H1 (cell line): ENCODE measurements around the gene DHRS13. TPM values are rescaled to one million over a fixed set of nuclear protein-coding genes. Genes with fewer than 3 reads are reported as not detected.

Experiments
- CTCF ChIA-PET: fragments of 300-600 bp; sonication (Branson Sonifier 250); formaldehyde crosslinking; loops from one replicate; lab custom pipeline; 2021; ENCODE audit not compliant: partially characterized antibody; lab: Charles Lee
- POLR2A ChIA-PET: fragments of 300-600 bp; sonication (Branson Sonifier 250); formaldehyde crosslinking; loops from one replicate; lab custom pipeline; 2021; ENCODE audit warnings: inconsistent platforms; ENCODE audit not compliant: partially characterized antibody; lab: Charles Lee
- DNase-seq, 2 experiments: peaks; one replicate each; pipeline versions ENCODE4 v3.0.0 to v3.0.0-alpha.2; 2010 to 2022; ENCODE audit warnings: low spot score in 2 of 2, low read depth in 1 of 2, mixed read lengths in 1 of 2
- FAIRE-seq: peaks from 2 replicates; lab custom pipeline; 2011; peaks lifted over from hg19 to GRCh38; lab: Jason Lieb, UNC
- H2AFZ ChIP-seq: 2 replicates; pipeline ENCODE4 v1.8.1; 2012; ENCODE audit warnings: low read length, inconsistent platforms
- H2AK5ac ChIP-seq: 2 replicates; pipeline ENCODE4 v1.6.1; 2013; ENCODE audit warnings: low read depth, low read length
- H2BK120ac ChIP-seq: replicated peaks from 2 replicates; pipeline ENCODE3; 2013; ENCODE audit warnings: low read depth, low read length, inconsistent platforms
- H2BK12ac ChIP-seq: 2 replicates; pipeline ENCODE4 v1.6.1; 2013; ENCODE audit warnings: low read depth, low read length
- H2BK15ac ChIP-seq: 2 replicates; pipeline ENCODE4 v1.6.1; 2013; ENCODE audit warnings: low read length
- H2BK20ac ChIP-seq: 2 replicates; pipeline ENCODE4 v1.6.1; 2013; ENCODE audit warnings: low read length
- H2BK5ac ChIP-seq: 2 replicates; pipeline ENCODE4 v1.6.1; 2013; ENCODE audit warnings: low read depth, low read length
- H3K14ac ChIP-seq: 2 replicates; pipeline ENCODE4 v1.6.1; 2013; ENCODE audit warnings: inconsistent platforms; ENCODE audit not compliant: insufficient read length
- H3K18ac ChIP-seq: 2 replicates; pipeline ENCODE4 v1.6.1; 2013; ENCODE audit warnings: low read length; ENCODE audit errors: extremely low read depth
- H3K23ac ChIP-seq: 2 replicates; pipeline ENCODE4 v1.6.1; 2013; ENCODE audit warnings: inconsistent platforms; ENCODE audit not compliant: insufficient read length
- H3K23me2 ChIP-seq: 2 replicates; pipeline ENCODE4 v1.6.1; 2013; ENCODE audit warnings: low read depth, low read length
- H3K27ac ChIP-seq: 2 replicates; pipeline ENCODE4 v1.6.1; 2011; ENCODE audit warnings: low read depth, low read length, inconsistent platforms
- H3K27me3 ChIP-seq, 4 experiments: replicated peaks in 1 of 4; 1 replicate in 1 of 4; 2 replicates in 3 of 4; pipeline versions ENCODE4 v1.6.1 to v1.8.1; 2011 to 2013; ENCODE audit warnings: low read length in 3 of 4, mild to moderate bottlenecking in 3 of 4, inconsistent platforms in 2 of 4, mixed read lengths in 2 of 4, moderate library complexity in 1 of 4; ENCODE audit not compliant: control insufficient read depth in 3 of 4, insufficient read depth in 3 of 4; ENCODE audit errors: extremely low read depth in 1 of 4
- H3K36me3 ChIP-seq, 4 experiments: 2 replicates each; pipeline versions ENCODE4 v1.6.1 to v1.8.1; 2011 to 2013; ENCODE audit warnings: mild to moderate bottlenecking in 4 of 4, low read length in 3 of 4, moderate library complexity in 2 of 4, control low read depth in 1 of 4, inconsistent platforms in 1 of 4; ENCODE audit not compliant: insufficient read depth in 4 of 4, control insufficient read depth in 2 of 4
- H3K4ac ChIP-seq: replicated peaks from 2 replicates; pipeline ENCODE3; 2013; ENCODE audit warnings: low read length, low read depth, mixed read lengths, inconsistent platforms; ENCODE audit not compliant: insufficient read length
- H3K4me1 ChIP-seq, 4 experiments: replicated peaks in 1 of 4; 1 replicate in 1 of 4; 2 replicates in 3 of 4; pipeline versions ENCODE4 v1.6.1 to v1.8.1; 2011 to 2013; ENCODE audit warnings: low read length in 3 of 4, inconsistent platforms in 2 of 4, mixed read lengths in 1 of 4; ENCODE audit not compliant: insufficient read depth in 4 of 4, control insufficient read depth in 3 of 4
- H3K4me2 ChIP-seq, 2 experiments: 2 replicates each; pipeline versions ENCODE4 v1.6.1 to v1.8.1; 2011 to 2013; ENCODE audit warnings: low read depth in 2 of 2, low read length in 2 of 2, control low read depth in 1 of 2, inconsistent platforms in 1 of 2, mild to moderate bottlenecking in 1 of 2; ENCODE audit not compliant: insufficient read depth in 1 of 2
- H3K4me3 ChIP-seq, 4 experiments: fragments of 200-600, 300-600 bp in 1 of 4; sonication (generic), shearing (Covaris generic), sonication (Bioruptor Twin) in 1 of 4; 2 replicates each; pipeline versions ENCODE4 v1.5.1 to v1.8.1; 2011 to 2016; ENCODE audit warnings: low read length in 4 of 4, low read depth in 3 of 4, control low read depth in 2 of 4, inconsistent platforms in 2 of 4, mild to moderate bottlenecking in 2 of 4, mixed read lengths in 1 of 4, moderate library complexity in 1 of 4; ENCODE audit not compliant: insufficient read depth in 2 of 4; ENCODE audit errors: extremely low read depth in 1 of 4
- H3K56ac ChIP-seq: replicated peaks from 2 replicates; pipeline ENCODE3; 2013; ENCODE audit warnings: low read depth, mild to moderate bottlenecking, mixed read lengths, low read length, inconsistent platforms; ENCODE audit not compliant: insufficient read length
- H3K79me1 ChIP-seq: 2 replicates; pipeline ENCODE4 v1.6.1; 2013; ENCODE audit warnings: low read depth, low read length, control low read depth
- H3K79me2 ChIP-seq, 2 experiments: 2 replicates each; pipeline versions ENCODE4 v1.6.1 to v1.8.1; 2012 to 2013; ENCODE audit warnings: low read length in 2 of 2, mild to moderate bottlenecking in 2 of 2, inconsistent platforms in 1 of 2; ENCODE audit not compliant: insufficient read depth in 2 of 2, control insufficient read depth in 1 of 2
- H3K9ac ChIP-seq, 4 experiments: replicated peaks in 1 of 4; 1 replicate in 1 of 4; 2 replicates in 3 of 4; pipeline versions ENCODE4 v1.6.1 to v1.8.1; 2011 to 2013; ENCODE audit warnings: low read depth in 3 of 4, low read length in 3 of 4, control low read depth in 2 of 4, mild to moderate bottlenecking in 2 of 4, moderate library complexity in 2 of 4, inconsistent platforms in 1 of 4; ENCODE audit errors: extremely low read depth in 1 of 4
- H3K9me3 ChIP-seq, 2 experiments: 2 replicates each; pipeline versions ENCODE4 v1.6.1 to v1.8.1; 2012 to 2013; ENCODE audit warnings: mild to moderate bottlenecking in 2 of 2, moderate library complexity in 2 of 2, control low read depth in 1 of 2, inconsistent platforms in 1 of 2, low read depth in 1 of 2, low read length in 1 of 2, mixed read lengths in 1 of 2; ENCODE audit not compliant: insufficient read depth in 2 of 2
- H4K20me1 ChIP-seq, 2 experiments: replicated peaks in 1 of 2; 2 replicates each; pipeline versions ENCODE3 to v1.8.1; 2011 to 2013; ENCODE audit warnings: inconsistent platforms in 2 of 2, low read length in 2 of 2, mild to moderate bottlenecking in 1 of 2; ENCODE audit not compliant: insufficient read depth in 2 of 2, control insufficient read depth in 1 of 2
- H4K5ac ChIP-seq: 2 replicates; pipeline ENCODE4 v1.6.1; 2013; ENCODE audit warnings: low read length, low read depth, mixed read lengths, inconsistent platforms; ENCODE audit not compliant: insufficient read length
- H4K8ac ChIP-seq: 2 replicates; pipeline ENCODE4 v1.8.0; 2013; ENCODE audit warnings: mild to moderate bottlenecking, moderate library complexity, low read length, inconsistent platforms; ENCODE audit not compliant: insufficient read depth; ENCODE audit errors: extremely low read depth
- H4K91ac ChIP-seq: replicated peaks from 2 replicates; pipeline ENCODE3; 2013; ENCODE audit warnings: low read length, mixed read lengths, inconsistent platforms; ENCODE audit not compliant: insufficient read length
- SUZ12 ChIP-seq: fragments of 200-600 bp; sonication (generic); IDR thresholded peaks from 2 replicates; pipeline ENCODE4 v1.6.1; 2012; ENCODE audit warnings: mild to moderate bottlenecking, inconsistent platforms, low read length, moderate library complexity, mixed read lengths
- WGBS, 2 experiments: shearing (Covaris generic) in 1 of 2; methylation state at CpG; one replicate each; pipeline versions ENCODE4 v1.1.6 to v1.1.7; 2013 to 2015; ENCODE audit warnings: low lambda C conversion rate in 2 of 2, mixed read lengths in 2 of 2, inconsistent platforms in 1 of 2, low coverage in 1 of 2, missing lambda C conversion rate in 1 of 2; ENCODE audit not compliant: insufficient replicate concordance in 2 of 2, insufficient coverage in 1 of 2, insufficient read length in 1 of 2; ENCODE audit errors: extremely low coverage in 1 of 2, missing lambda C conversion rate in 1 of 2; 5-methylcytosine and 5-hydroxymethylcytosine counted together
- polyA plus RNA-seq, 7 experiments: library from polyadenylated mRNA; depleted of rRNA in 3 of 7; stranded (reverse) in 5 of 7; unstranded in 2 of 7; fragments of >200 nt in 5 of 7; fragments of 200-250 nt in 2 of 7; gene quantifications; 1 replicate in 5 of 7; 2 replicates in 1 of 7; 4 replicates in 1 of 7; pipeline versions ENCODE4 v1.2.1 to v1.2.3, GENCODE V29; 2011 to 2013; ENCODE audit warnings: missing spikeins in 2 of 7, mixed read lengths in 2 of 7
- total RNA-seq: library from RNA; stranded (reverse); fragmentation: NEBNext Ultra II Directional; extraction: Animal tissue kit (Norgen Biotek cat#: 25700); gene quantifications from 2 replicates; pipeline ENCODE4 v1.2.1, GENCODE V29; 2021

The DHRS13 gene
- total and polyA plus RNA-seq, 2 of the 8 experiments (the other 6 are each of a cell fraction or from before 2014, with no cell fraction given) = 23.7 to 30.0 TPM

- CTCF ChIA-PET = interaction anchor here (0.8 to 16.4 kb wide), 9 partner anchors 11 to 186 kb away, joined by 3 to 123 read pairs (median 4); no protein-coding TSS in a partner anchor
- Histone ChIP-seq H3K9ac (no peak overlapping the region), H2BK12ac (no peak overlapping the region), H2BK120ac (no peak overlapping the region), H3K27me3 (no peaks in the 10 kb centered on the region), H3K79me2 (peaks cover 14 to 74% of the 10 kb centered on the region in 2 experiments), H3K4me3 (no peak overlapping the region), H2AFZ (no peak overlapping the region), H3K23ac (no peak overlapping the region), H2BK5ac (no peak overlapping the region), H3K79me1 (peaks cover 21% of the 10 kb centered on the region), H3K4me2 (no peak overlapping the region), H3K56ac (no peak overlapping the region), H3K14ac (no peak overlapping the region), H3K36me3 (peaks cover 8 to 43% (median 27%) of the 10 kb centered on the region in 4 experiments), H3K4me1 (no peaks in the 10 kb centered on the region), H4K20me1 (peaks cover 10 to 20% of the 10 kb centered on the region in 2 experiments), H3K23me2 (no peaks in the 10 kb centered on the region), H2BK20ac (no peak overlapping the region), H3K27ac (no peak overlapping the region), H4K91ac (no peak overlapping the region), H2AK5ac (no peak overlapping the region), H3K18ac (no peak overlapping the region), H2BK15ac (no peak overlapping the region), H4K8ac (no peak overlapping the region), H3K9me3 (no peaks in the 10 kb centered on the region), H3K4ac (no peak overlapping the region), H4K5ac (no peak overlapping the region)
- TF ChIP-seq SUZ12 = no peak
- DNase-seq = no peak
- WGBS, 2 experiments = 93% methylated on average over 2 of the region's 2 CpGs; no CpG with 5 or more reads in 1 of the 2 experiments
- FAIRE-seq = no peak
- POLR2A ChIA-PET = interaction anchor here (0.9 to 6.8 kb wide), 5 partner anchors 10 to 203 kb away, joined by 3 to 29 read pairs (median 4); no protein-coding TSS in a partner anchor
Measured at GRCh38 chr17:28928061-28928460, 25.2 kb upstream of the DHRS13 start.
